Measurements from ENCODE around the gene SPEG. TPM values are rescaled to one million over a fixed set of nuclear protein-coding genes. Genes with fewer than 3 reads are reported as not detected.
A peak's percentile ranks its signal among the peaks of the same experiment; 100 is the strongest.

Gene SPEG
- total and polyA plus RNA-seq, 2 of the 8 experiments (the other 6 are each of a cell fraction or from before 2014, with no cell fraction given) = 19.9 to 32.0 TPM

- H3K4me2 ChIP-seq (ENCODE audit: insufficient read depth in 1 of 2, low read depth in 2 of 2, low read length in 2 of 2) = peak within 1 kb of the TSS; percentile 97 to 99
- peak within 1 kb of the TSS; percentile 57 to 72 (median 65) for H3K4me3 ChIP-seq (ENCODE audit: extremely low read depth in 1 of 4, insufficient read depth in 2 of 4, low read depth in 3 of 4, low read length in 4 of 4)
- ChIA-PET POLR2A (ENCODE audit: partially characterized antibody) (interaction anchor here (0.9 to 19.9 kb wide), 14 partner anchors 8 to 195 kb away, joined by 3 to 216 read pairs (median 6); partner anchors contain the start of genes ASIC4, CHPF, STK11IP and TMEM198), CTCF (ENCODE audit: partially characterized antibody) (interaction anchor here (0.8 to 113.1 kb wide), 7 partner anchors 9 to 144 kb away, joined by 3 to 7248 read pairs (median 5); partner anchors contain the start of genes ASIC4, CHPF, DES and GMPPA)
- H4K91ac ChIP-seq (replicated peaks; ENCODE audit: insufficient read length, low read length) = peak within 1 kb of the TSS; percentile 81
- H3K27ac ChIP-seq (ENCODE audit: low read depth, low read length) = no peak within 1 kb of the TSS
- peaks cover 20 to 40% (median 32%) of the 10 kb centered on the region in 4 experiments for H3K27me3 ChIP-seq (replicated peaks in 1 of 4; ENCODE audit: control insufficient read depth in 3 of 4, extremely low read depth in 1 of 4, insufficient read depth in 3 of 4, low read length in 3 of 4)
- H2AFZ ChIP-seq (ENCODE audit: low read length) = peak within 1 kb of the TSS; percentile 74
- no peak within 1 kb of the TSS for H2BK15ac ChIP-seq (ENCODE audit: low read length)
- H3K18ac ChIP-seq (ENCODE audit: extremely low read depth, low read length) = peak within 1 kb of the TSS; percentile 10; the same call in 1 of the 2 replicates
- peaks cover 9 to 41% (median 21%) of the 10 kb centered on the region in 4 experiments for H3K4me1 ChIP-seq (replicated peaks in 1 of 4; ENCODE audit: control insufficient read depth in 3 of 4, insufficient read depth in 4 of 4, low read length in 3 of 4)
- H2BK12ac ChIP-seq (ENCODE audit: low read depth, low read length) = peak within 1 kb of the TSS; percentile 86; the same call in 1 of the 2 replicates
- H2BK5ac ChIP-seq (ENCODE audit: low read depth, low read length) = peak within 1 kb of the TSS; percentile 66; the same call in 1 of the 2 replicates
- 0 out of 2 replicates have a peak within 1 kb of the TSS, but pooled peaks have one; percentile 13 for H2BK20ac ChIP-seq (ENCODE audit: low read length)
- H3K4ac ChIP-seq (replicated peaks; ENCODE audit: insufficient read length, low read depth, low read length) = peak within 1 kb of the TSS; percentile 91
- FAIRE-seq (peak; percentile 79), DNase-seq (ENCODE audit: low read depth in 1 of 2, low spot score in 2 of 2) (peak; percentile 95 to 97)
- H3K36me3 ChIP-seq (ENCODE audit: control insufficient read depth in 2 of 4, insufficient read depth in 4 of 4, low read length in 3 of 4) = peaks cover 0 to 2% (median 0%) of the 10 kb centered on the region in 4 experiments; a peak in 1 of 8 replicates
- H4K5ac ChIP-seq (ENCODE audit: insufficient read length, low read depth, low read length) = no peak within 1 kb of the TSS
- no peaks in the 10 kb centered on the region for H3K9me3 ChIP-seq (ENCODE audit: insufficient read depth in 2 of 2, low read depth in 1 of 2, low read length in 1 of 2)
- H3K79me1 ChIP-seq (ENCODE audit: low read depth, low read length) = no peaks in the 10 kb centered on the region; the same call in 1 of the 2 replicates
- peak within 1 kb of the TSS; percentile 46; the same call in 1 of the 2 replicates for H2AK5ac ChIP-seq (ENCODE audit: low read depth, low read length)
- WGBS, 2 experiments (ENCODE audit: extremely low coverage in 1 of 2, insufficient coverage in 1 of 2, insufficient read length in 1 of 2, insufficient replicate concordance in 2 of 2, low coverage in 1 of 2, low lambda C conversion rate in 2 of 2, missing lambda C conversion rate in 1 of 2) = 2% methylated on average over 49 of the region's 49 CpGs; no CpG with 5 or more reads in 1 of the 2 experiments
- H4K8ac ChIP-seq (ENCODE audit: extremely low read depth, insufficient read depth, low read length) = peak within 1 kb of the TSS; percentile 43; the same call in 1 of the 2 replicates
- peaks cover 24% of the 10 kb centered on the region for H3K23me2 ChIP-seq (ENCODE audit: low read depth, low read length)
- H3K9ac ChIP-seq (replicated peaks in 1 of 4; ENCODE audit: extremely low read depth in 1 of 4, low read depth in 3 of 4, low read length in 3 of 4) = peak within 1 kb of the TSS in 3 of 4 experiments; percentile 48 to 79 (median 50); a peak in 5 of 7 replicates
- H3K14ac ChIP-seq (ENCODE audit: insufficient read length) = no peak within 1 kb of the TSS
- no peak within 1 kb of the TSS for H3K23ac ChIP-seq (ENCODE audit: insufficient read length)
- no peaks in the 10 kb centered on the region for H3K79me2 ChIP-seq (ENCODE audit: control insufficient read depth in 1 of 2, insufficient read depth in 2 of 2, low read length in 2 of 2)
- peak within 1 kb of the TSS; percentile 1 for H3K56ac ChIP-seq (replicated peaks; ENCODE audit: insufficient read length, low read depth, low read length)
- no peaks in the 10 kb centered on the region for H4K20me1 ChIP-seq (replicated peaks in 1 of 2; ENCODE audit: control insufficient read depth in 1 of 2, insufficient read depth in 2 of 2, low read length in 2 of 2)
- H2BK120ac ChIP-seq (replicated peaks; ENCODE audit: low read depth, low read length) = no peak within 1 kb of the TSS
- TF ChIP-seq ASH2L (IDR thresholded peaks at IDR 0.05; ENCODE audit: low read length) (peak; percentile 75), EP300 (IDR thresholded peaks at IDR 0.05; ENCODE audit: borderline replicate concordance in 1 of 2, low read depth in 2 of 2, low read length in 2 of 2) (no peak), TAF1 (IDR thresholded peaks at IDR 0.05; ENCODE audit: low read depth, low read length) (peak; percentile 65), RXRA (IDR thresholded peaks at IDR 0.05; ENCODE audit: insufficient read depth, low read depth, low read length) (no peak), SP4 (IDR thresholded peaks at IDR 0.05; ENCODE audit: low read length) (peak; percentile 68; the same call in 1 of the 2 replicates), TAF7 (optimal IDR thresholded peaks at IDR 0.05; ENCODE audit: borderline replicate concordance, low read depth, low read length) (peak; percentile 39), BRCA1 (IDR thresholded peaks at IDR 0.05; ENCODE audit: low read depth, low read length) (peak; percentile 96), POU5F1 (IDR thresholded peaks at IDR 0.05; ENCODE audit: low read depth, low read length) (no peak), CTBP2 (IDR thresholded peaks at IDR 0.05; ENCODE audit: borderline replicate concordance, insufficient read depth, insufficient read length, low read length) (no peak)
- TF ChIP-seq, protein P1, sequence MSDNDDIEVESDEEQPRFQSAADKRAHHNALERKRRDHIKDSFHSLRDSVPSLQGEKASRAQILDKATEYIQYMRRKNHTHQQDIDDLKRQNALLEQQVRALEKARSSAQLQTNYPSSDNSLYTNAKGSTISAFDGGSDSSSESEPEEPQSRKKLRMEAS (IDR thresholded peaks at IDR 0.05) = peak; percentile 88
These were observed 63.8 kb downstream of the SPEG start, which contains the start of gene GMPPA for GRCh38 chr2:219498280-219499057. Gene GMPPA, plus strand, starts transcription at chr2:219498891. Its CDS starts 1,085 bp downstream, at chr2:219499976.
